SU-DHL-6 (cell line): Measurements from ENCODE around the gene TUBB6.

ENCODE experiments used
- CTCF ChIP-seq: fragments of 200-600 bp; sonication (generic); IDR thresholded peaks from one replicate; pipeline ENCODE4 v1.5.1; 2017; ENCODE audit warnings: antibody characterized with exemption, mild to moderate bottlenecking, low read length, moderate library complexity; ENCODE audit not compliant: insufficient read depth, poor library complexity, severe bottlenecking
- EZH2phosphoT487 ChIP-seq: fragments of 200-600 bp; sonication (generic), shearing (Covaris generic); conservative IDR thresholded peaks from 2 replicates; pipeline ENCODE4 v1.6.1; 2018; ENCODE audit warnings: mild to moderate bottlenecking, antibody characterized with exemption, low read length, moderate library complexity, mixed read lengths

- TF ChIP-seq CTCF: no peak
- no peak for TF ChIP-seq EZH2phosphoT487
Observed at GRCh38 chr18:12299862-12300261, 8.2 kb upstream of the TUBB6 start.
